GM13977 (cell line): Measurements from ENCODE around the gene ACTR6.

ENCODE experiments used
- DNase-seq: peaks from one replicate; pipeline ENCODE4 v3.0.0; 2012; ENCODE audit warnings: low spot score
- in situ Hi-C: fragments of 300-500 bp; cut with MboI; formaldehyde crosslinking; loops from one replicate; pipeline ENCODE4 v1.12.0; 2022; ENCODE audit warnings: low sequenced_read_pairs, low pct_unique_long_range_greater_than_20kb, mixed read lengths, inconsistent platforms; ENCODE audit not compliant: unreplicated experiment
- TF ChIP-seq, protein P1 (sequence below): IDR thresholded peaks from 2 replicates; pipeline ENCODE4 v1.5.1; 2012; ENCODE audit warnings: mild to moderate bottlenecking, control low read depth; ENCODE audit not compliant: insufficient read depth; ENCODE audit errors: extremely low read depth, missing control alignments

ACTR6 gene

DNA sequence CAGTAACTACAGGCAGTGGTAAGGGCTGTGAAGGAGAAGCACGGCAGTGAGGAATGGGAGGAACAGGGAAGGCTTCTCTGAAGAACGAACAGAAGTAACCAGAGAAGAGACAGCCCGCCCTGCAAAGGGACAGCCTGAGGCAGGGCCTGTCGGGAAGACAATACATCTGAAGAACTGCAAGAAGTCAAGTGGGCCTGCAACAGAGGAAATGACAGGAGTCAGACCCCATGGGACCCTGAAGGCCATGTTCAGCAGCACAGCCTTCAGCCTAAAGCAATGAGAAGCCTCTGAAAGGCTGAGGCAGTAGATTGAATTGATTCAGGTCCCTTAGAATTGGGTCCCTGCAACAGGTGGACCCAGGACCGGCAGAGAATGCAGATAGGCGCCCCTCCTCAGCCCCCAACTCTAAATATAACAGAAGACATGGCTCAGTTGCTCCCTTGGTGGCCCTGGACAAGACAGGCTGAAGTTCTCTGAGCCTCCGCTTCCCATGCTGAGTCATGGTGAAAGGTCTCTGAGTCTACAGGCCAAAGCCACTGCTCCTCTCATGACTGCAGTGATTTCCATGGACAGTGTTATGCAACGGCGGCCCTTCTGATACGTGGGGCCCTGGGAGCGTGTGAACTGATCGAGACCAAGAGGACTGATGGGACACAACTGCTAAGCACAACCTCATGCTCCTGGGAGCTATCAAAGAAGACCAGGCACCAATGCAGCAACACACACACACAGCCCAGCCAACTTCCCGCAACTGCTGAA lies 10.8 kb upstream of the ACTR6 start:
- no peak for DNase-seq
- TF ChIP-seq, protein P1, sequence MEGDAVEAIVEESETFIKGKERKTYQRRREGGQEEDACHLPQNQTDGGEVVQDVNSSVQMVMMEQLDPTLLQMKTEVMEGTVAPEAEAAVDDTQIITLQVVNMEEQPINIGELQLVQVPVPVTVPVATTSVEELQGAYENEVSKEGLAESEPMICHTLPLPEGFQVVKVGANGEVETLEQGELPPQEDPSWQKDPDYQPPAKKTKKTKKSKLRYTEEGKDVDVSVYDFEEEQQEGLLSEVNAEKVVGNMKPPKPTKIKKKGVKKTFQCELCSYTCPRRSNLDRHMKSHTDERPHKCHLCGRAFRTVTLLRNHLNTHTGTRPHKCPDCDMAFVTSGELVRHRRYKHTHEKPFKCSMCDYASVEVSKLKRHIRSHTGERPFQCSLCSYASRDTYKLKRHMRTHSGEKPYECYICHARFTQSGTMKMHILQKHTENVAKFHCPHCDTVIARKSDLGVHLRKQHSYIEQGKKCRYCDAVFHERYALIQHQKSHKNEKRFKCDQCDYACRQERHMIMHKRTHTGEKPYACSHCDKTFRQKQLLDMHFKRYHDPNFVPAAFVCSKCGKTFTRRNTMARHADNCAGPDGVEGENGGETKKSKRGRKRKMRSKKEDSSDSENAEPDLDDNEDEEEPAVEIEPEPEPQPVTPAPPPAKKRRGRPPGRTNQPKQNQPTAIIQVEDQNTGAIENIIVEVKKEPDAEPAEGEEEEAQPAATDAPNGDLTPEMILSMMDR = no peak
- in situ Hi-C loops = no loop called here

DNA sequence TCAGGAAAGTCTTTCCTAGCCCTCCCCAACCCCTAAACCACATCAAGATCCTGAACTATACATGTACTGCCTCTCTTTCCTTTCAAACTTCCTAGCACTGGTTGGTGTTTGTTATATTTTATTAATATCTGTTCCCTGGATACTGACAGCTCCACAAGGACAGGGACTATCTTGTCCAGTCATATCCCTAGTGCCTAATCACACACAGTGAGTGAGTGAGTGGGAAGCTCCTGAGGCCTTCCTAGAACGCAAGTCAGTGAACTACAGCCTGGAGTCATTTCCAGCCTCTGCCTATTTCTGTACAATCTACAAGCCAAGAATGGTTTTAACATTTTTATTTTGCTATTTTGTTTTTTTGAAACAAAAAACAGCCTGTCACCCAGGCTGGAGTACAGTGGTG lies 7.5 kb upstream of the ACTR6 start:
- DNase-seq = no peak
- in situ Hi-C loops = no loop called here
- TF ChIP-seq, protein P1 = no peak

DNA sequence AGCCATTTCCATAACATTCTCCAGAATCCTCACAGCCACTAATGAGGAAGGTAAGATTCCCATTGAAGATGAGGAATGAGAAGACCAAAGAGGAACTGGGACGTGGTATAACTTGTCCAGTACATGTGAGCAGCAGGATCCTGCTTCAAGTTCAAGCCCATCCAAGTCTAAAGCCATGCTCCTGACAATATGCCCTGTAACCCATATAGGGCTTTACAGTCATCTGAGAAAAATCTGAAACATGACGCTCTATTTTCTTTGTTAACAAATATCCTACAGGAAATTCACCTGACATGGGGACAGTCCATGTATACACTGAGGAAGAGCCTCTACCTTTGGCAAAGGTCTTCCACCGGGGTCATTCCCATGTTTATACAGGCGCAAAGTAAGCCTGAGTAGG lies 3.1 kb upstream of the ACTR6 start:
- TF ChIP-seq, protein P1 = no peak
- in situ Hi-C loops = no loop called here
- no peak for DNase-seq

DNA sequence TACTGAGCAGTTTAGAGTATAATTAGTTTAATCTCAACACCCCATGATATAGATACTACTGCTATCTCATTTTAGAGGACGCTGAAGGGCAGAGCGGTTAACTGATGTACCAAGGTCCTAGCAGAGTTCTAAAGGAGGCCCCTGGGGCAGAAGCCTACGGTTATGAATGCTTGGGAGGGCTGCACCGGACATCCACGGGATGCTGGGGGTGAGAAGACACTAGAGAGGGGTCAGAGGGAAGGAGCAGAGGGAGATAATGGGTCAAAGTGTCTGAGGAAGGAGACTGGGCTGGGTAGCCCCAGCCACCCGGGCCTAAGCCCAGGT lies 1.6 kb upstream of the ACTR6 start:
- TF ChIP-seq, protein P1 = no peak
- DNase-seq = peak; percentile 16
- in situ Hi-C loops = no loop called here

DNA sequence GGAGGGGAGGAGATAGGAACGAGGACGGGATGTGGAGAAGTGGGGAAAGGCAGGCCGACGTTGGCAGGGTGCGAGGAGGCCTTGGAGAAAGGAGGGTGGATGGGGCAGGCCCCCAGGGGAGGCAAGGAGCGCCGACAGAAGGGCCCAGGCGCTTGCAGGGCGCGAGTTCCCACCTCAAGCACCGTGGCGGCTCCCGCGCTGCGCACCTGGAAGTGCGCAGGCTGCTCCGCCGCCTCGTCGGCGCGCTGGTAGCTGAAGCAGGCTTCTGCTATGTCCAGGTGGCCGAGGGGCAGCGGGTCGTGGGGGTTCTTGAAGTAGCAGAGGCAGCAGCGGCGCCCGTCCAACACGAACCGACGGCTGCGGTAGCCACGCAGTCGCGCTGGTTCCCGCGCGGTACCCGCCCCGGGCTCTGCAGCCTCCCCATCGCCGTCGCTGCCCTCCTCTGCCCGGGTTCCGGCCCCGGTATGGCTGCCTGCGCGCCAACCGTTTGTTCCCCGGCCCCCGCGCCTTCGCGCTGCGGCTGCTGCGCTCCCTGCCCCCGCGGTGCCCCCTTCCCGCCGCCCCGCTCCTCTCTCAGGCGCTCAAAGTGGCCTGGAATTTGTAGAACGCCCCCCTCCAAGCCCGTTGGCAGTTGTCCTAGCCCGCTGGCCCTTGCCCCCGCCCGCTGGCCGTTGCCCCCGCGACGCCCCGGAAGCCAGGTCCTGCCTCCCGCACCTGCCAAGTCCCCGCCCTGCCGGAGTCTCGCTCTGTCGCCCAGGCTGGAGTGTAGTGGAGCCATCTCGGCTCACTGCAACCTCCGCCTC lies 1.1 kb upstream of the ACTR6 start:
- in situ Hi-C loops = no loop called here
- TF ChIP-seq, protein P1 = no peak
- DNase-seq = peak; percentile 86

DNA sequence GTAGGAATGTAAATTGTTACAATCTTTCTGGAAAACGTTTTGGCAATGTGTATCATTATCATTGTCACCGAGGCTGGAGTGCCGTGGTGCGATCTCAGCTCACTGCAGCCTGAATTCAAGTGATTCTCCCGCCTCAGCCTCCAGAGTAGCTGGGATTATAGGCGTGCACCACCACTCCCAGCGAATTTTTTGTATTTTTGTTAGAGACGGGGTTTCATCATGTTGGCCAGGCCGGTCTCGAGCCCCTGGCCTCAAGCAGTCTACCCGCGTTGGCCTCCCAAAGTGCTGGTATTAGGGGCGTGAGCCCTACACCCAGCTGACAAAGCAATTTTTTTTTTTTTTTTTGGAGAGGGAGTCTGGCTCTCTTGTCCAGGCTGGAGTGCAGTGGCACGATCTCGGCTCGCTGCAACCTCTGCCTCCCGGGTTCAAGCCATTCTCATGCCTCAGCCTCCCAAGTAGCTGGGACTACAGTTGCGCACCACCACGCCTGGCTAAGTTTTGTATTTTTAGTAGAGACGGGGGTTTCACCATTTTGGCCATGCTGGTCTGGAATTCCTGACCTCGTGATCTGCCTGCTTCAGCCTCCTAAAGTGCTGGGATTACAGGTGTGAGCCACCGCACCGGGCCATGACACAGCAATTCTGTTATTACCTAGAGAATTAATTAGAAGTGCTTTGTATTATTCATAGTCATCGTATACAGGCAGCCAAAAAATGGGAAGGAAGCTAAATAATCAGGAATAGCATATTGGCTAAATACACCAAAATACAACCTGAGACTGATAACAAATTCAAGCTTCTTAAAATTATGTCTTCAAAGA lies 1.2 kb downstream of the ACTR6 start:
- TF ChIP-seq, protein P1 = no peak
- in situ Hi-C loops = no loop called here
- no peak for DNase-seq
